Stimulated activated CD8-positive, alpha-beta memory T cell treated with anti-CD3 and anti-CD28 coated beads, Interleukin-7, amount 100 ng/mL, for 48 hours (primary cell): ENCODE measurements around the gene FAM240A.

Source experiments
- DNase-seq, 2 donors: peaks; one replicate each; pipeline ENCODE4 v3.0.0-alpha.2; 2020; ENCODE audit warnings: low read depth in 1 of 2; ENCODE audit errors: extremely low read depth in 1 of 2

Gene FAM240A

DNA sequence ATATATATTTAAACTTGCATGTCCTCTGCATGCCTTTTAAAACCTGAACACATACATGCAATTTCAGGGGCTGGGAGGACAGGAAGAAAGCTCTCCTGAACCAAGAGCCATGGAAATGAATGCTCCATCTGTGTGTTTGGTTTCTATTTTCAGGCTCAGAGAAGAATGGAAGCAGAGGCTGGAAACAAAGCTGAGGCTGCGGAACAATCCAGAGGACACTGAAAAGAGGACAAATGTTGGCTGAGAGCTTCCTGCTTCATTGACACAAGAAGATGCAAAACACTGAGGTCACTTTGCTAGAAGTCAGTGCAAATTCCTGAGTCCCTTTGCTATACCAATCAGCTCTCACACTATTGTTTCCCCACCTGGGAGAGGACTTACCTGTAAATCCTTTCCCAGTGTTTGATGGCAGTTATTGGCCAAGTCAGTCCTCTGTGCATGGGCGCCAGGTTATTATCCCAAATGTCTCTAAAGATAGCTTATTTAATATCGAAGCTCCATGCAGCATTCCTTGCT lies 12.7 kb downstream of the FAM240A start:
- DNase-seq, result no peak

DNA sequence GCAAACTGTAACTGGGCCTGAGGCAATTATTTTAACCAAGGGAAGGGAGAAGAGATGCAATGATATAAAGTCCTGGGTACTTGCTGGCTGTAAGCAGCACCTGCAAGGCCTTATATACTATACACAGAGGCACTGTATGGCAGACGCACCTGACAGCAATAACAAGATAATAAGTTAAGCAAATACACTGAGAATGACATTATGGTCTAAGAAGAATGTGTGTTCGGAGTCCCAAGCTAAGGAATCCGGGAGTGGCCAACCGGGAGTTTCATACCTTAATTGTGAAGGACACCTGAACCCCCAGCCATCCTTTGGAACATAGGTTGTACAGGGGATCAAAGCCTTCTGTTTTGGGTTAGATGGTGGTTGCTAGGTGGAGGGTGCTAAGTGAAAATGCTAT lies 13.7 kb downstream of the FAM240A start:
- DNase-seq, result no peak

DNA sequence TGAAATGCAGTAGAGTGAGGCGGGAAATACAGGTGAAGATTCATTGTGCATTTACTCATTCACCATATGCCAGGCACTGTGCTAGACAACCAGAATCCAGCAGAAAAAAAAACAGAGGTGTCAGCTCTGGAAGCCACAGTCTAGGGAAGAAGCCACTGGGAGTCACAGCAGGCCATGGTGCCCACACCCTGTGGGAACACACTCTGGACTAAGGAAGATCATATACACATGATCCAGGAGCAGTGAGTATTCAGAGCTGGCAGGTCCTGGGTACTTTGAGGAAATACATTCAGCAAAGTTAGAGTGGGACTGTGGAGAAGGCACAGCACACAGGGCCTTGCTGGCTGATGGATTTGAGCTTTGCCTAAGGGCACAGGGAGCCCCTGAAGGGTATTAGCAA lies 14.8 kb downstream of the FAM240A start:
- no peak for DNase-seq

DNA sequence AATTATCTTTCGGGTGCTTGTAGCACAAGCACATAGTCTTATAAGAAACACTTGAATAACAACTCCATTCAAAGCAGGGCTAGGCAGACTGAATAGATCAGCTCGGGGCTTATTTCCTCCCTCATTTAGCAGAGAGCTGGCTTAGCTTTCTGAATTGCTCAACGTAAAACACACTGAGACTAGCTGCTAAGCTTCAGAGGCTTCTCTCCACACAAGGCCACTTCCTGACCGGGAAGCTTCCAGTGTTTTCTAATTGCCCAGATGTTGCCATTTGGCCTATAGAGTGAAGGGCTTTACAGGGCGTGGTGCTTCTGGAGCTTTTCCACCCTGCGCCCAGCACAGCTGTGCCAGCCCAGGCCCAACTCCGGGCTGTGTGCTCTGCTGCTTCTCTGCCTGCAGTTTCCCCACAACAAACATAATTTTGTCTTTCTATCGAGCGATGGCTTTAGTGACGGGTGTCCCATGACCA lies 16.6 kb downstream of the FAM240A start:
- no peak for DNase-seq

DNA sequence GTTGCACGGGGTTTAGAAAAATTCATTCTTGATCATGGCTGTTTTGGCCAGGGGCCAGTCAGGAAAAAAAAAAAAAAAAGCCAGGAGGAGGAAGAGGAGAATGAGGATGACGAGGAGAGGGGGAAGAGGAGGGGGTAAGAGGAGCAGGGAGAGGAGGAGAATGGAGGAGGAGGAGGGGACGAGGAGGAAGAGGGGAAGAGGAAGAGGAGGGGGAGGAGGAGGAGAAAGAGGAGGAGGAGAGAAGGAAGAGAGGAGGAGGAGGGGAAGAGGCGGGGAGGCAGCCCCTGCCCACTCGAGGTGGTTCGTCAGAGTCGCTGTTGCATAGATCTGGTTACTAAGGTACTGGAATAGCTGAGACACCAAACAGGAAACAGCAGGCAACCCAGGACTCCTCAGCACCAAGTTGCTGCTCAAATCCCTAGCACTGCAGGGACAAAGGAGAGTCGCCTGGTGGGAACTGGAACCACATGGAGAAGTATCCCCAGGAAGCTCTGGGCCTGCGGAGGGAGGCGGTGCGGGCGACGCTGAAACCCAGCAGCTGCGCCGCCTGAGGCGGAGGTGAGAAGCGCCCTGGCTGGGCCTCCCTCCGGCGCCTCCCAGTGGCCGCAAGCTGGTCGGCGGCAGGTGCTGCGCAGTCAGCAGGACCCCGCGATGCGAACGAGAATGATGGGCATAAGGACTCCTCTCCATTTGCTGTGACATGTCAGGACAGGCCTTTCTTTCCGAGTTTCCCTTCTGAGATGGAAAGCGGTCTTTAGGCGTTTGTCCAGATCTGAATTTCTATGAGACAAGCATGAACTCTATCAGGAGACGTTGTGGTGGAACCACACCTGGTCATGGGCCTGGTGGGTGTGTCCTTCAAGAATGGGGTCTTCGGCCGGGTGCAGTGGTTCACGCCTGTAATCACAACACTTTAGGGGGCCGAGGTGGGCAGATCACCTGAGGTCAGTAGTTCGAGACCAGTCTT lies 17.5 kb downstream of the FAM240A start:
- DNase-seq, result peak; percentile 53 to 54

DNA sequence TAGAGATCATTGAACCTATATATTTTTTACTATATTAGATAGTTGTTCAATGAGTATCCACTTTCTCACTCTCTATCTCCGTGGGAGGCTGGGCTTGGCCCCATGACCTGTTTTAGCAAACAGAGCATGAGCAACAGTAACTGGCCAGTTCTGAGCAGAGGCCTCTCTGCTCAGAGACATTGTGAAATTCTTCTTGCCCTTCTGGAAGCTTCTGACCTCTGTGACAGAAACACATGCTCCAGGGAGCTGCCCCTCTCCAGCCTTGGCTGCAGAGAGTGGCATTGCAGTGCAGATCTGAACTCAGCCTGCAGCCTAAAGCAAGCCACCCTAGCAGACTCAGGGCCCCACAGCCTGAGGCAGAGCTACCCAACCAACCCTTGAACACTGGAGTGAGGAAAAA lies 20.5 kb downstream of the FAM240A start:
- no peak for DNase-seq

DNA sequence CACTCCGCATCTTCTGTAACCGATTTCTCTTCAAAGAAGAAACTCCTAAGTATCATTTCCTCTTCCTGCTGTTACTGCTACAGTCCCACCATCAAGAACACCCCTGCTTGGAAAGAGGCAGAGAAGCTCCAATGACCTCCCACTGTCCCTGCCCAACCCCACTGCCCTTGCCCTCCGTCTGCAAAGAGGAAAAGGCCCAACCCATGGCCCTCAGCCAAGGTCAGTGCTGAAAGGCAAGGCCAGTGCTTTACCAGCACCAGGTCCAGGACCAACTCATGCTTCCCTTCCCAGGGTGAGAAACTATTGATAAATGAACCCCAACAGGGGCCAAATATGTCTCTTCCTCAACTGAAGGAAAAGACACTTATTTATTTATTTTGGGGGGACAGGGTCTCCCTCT lies 22.5 kb downstream of the FAM240A start:
- no peak for DNase-seq

DNA sequence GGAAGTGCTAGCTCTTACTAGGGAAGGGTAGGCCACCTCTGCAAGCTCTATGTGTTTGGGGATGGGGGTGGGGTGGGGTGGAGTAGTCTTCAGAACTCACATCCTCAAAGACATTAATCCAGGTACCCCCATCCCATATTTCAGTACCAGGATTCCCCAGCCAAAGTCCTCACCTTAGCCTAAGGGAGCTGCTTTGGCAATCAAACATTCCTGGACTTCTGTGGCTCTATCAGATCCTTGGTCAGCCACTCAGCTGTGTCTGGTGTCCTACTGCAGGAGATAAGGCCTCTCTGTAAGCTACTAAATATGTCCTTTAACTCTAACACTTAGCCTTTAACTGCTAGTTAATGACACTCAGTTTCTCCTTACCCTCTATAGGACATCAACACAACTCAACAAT lies 26.9 kb downstream of the FAM240A start:
- no peak for DNase-seq

DNA sequence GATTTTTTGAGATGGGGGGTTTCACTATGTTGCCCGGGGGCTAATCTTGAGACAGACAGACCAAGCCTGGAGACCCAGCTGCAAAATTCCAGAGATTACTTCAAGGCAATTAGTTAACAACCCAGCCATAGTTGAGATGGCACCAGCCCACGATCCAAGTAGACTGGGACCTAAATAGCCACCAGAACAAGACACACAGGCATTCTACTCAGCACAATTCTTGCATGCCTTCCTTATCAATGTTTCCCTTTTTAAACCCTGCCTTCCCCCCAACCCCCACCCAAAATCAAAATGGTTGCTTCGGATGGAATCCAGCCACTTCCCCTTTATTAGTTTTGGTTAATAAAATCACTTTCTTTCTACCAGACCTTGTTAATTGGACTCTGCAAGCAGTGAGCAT lies 28.6 kb downstream of the FAM240A start:
- DNase-seq, result no peak

DNA sequence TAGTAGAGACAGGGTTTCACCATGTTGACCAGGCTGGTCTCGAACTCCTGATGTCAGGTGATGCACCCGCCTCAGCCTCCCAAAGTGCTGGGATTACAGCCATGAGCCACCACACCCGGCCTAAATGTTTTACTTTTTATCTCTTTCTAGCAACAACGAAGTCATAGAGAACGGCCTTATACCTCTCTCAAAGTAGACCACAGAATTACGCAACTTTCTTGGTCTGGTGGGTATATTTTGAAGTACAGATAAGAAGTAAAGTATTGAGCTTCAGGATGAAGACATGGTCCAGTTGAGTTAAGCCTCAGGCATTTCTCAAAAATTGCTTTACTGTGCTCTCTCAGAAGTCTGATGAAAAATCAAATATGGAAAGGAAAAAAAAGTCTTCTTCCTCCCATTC lies 30.6 kb downstream of the FAM240A start:
- DNase-seq, result no peak

DNA sequence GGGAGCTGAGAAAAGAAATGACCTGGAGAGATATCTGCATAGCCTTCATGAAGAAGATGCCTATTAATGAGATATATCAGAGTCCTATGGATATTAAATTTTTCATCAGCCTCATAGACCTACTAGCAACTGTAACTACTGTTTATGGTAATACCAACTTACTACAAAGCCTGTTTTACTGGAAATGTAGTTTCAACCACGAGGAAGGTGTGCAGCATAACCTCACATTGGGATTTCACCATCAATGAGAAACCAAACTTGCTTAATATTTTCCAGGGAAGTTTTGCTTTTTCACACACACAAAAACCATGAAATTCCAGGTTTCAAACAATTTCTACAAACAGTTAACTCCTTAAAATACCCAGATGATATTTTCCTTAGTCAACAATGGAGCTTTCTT lies 31.4 kb downstream of the FAM240A start:
- no peak for DNase-seq

DNA sequence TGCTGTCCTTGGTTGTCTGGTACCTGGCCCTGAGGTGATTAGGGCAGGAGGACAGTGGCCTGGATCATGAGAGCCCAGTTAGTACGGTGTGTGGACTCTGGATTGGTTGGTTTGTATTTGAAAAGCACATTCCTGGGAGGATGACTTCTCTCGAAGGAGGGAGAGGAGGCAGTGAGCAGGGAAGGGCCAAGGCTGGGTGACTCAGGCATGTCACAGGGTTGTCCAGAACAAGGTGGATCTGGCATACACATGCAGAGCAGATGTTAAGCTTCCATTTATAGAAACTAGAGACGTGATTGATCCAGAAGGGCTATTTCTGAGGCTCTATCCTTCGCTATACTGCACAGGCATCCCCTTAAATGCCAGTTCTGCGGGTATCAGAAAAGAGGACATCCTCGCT lies 34.4 kb downstream of the FAM240A start:
- no peak for DNase-seq

DNA sequence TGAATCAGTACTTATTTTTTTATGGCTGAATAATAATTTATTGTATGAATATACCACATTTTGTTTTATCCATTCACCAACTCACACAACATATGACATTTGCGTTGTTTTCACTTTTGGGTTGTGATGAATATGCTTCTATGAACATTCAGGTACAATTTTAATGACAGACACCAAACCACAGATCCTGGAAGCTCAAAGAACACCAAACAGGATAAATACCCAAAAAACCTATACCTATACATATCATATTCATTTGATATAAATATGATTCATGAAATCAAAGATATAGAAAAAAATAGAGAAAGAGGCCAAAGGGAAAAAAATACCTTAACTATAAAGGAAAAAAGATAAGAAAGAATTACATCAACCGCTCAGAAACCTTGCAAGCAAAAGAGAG lies 35.8 kb downstream of the FAM240A start:
- DNase-seq, result no peak

DNA sequence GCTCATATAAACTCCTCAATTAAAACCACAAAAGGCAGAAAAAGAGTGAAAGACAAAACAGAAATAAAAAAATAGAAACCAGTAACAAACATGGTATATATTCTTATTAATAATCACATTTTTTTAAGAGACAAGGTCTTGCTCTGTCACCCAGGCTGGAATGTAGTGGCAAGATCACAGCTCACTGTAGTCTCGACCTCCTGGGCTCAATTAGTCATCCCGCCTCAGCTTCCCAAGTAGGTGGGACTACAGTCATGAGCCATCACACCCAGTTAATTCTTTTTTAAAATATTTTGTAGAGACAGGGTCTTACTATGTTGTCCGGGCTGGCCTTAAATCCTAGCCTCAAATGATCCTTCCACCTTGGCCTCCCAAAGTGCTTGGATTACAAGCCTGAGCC lies 37.1 kb downstream of the FAM240A start:
- DNase-seq, result no peak

DNA sequence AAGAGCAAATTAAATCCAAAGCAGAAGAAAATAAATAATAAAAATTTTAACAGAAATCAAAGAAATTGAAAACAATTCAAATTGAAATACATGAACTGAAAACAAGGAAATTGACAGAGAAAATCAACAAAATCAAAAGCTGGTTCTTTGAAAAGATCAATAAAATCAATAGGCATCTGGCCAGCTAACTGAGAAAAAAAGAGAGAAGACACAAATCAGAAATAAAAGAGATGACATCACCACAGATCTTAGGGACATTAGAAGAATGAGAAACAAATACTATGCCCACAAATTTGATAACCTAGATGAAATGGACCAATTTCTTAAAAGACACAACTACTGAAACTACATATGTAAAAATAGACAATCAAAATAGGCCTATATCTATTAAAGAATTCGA lies 38.8 kb downstream of the FAM240A start:
- DNase-seq, result no peak

DNA sequence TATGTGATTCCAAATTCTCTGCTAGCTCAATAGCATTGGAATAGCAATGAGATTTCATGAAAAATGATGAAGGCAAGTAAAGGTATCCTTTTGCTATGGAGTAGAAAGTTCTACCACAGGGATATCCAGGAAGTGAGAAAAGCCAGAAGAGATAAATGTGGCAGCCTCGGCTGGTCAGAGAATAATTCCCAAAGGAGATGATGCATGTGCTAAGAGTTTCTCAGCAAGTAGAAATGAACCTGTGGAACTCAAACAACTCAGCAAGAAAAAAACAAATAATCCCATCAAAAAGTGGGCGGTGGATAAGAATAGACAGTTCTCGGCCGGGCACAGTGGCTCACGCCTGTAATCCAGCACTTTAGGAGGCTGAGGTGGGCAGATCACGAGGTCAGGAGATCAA lies 42.9 kb downstream of the FAM240A start:
- DNase-seq, result no peak

DNA sequence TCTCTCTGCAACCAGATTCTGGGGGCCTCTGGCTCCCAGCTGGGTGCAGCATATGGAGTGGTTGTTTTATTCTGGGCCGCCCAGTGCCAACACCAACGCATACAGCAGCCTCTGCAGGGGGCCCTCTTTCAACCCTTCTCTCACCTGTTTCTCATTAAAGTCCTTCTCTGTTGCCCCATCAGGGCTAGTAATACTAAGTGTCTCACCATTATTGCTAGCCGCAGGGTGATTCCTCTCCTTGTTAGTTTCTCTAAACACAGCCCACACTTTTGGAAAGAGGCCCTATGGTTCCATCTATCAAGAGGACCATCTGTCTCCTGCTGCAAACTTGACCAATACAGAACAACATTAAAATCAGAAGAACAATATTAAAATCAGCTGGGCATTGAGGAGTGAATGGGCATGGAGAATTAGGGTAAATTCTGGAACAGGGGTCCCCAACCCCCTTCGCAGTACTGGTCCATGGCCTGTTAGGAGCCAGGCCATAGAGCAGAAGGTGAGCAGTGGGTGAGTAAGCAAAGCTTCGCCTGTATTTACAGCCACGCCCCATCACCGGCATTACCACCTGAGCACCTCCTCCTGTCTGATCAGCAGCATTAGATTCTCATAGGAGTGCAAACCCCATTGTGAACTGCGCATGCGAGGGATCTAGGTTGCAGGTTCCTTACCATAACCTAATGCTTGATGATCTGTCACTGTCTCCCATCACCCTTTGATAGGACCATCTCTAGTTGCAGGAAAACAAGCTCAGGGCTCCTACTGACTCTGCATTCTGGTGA lies 44.6 kb downstream of the FAM240A start:
- no peak for DNase-seq

DNA sequence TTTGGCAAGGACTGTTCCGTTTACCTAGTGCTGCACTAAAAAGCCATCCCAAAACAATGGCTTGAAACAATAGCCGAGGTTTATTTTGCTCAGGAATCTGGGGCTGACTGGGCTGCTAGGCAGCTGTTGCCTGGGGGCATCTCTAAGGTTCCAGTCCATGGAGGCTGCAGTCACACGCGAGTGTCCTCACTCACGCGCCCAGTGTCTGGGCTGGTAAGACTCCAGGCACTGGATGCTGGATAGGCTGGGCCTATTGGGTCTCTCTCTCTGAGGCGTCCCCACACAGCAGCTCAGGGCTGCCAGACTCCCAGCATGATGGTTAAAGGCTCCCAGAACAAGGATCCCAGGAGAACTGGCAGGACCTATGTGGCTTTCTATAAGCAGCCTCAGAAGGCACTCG lies 47.0 kb downstream of the FAM240A start:
- no peak for DNase-seq

DNA sequence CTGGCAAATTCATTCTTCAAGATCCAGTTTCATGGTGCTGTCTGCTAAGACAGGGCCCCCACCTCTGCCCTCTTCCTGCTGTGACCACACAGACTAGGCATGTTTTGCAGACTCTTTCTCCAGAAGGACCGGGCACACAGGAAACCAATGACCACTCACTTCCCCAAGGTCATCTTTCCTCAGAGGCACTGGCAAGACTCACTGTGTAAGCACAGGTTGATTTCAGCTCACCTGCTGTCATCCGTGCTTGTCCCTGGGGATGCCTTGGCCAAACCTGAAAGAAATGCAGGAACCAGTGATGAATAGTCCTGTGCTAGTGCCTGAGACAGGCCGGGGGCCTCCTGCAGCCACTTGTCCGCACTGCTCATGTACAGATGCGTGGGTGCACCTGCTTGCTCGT lies 47.7 kb downstream of the FAM240A start:
- DNase-seq, result no peak

DNA sequence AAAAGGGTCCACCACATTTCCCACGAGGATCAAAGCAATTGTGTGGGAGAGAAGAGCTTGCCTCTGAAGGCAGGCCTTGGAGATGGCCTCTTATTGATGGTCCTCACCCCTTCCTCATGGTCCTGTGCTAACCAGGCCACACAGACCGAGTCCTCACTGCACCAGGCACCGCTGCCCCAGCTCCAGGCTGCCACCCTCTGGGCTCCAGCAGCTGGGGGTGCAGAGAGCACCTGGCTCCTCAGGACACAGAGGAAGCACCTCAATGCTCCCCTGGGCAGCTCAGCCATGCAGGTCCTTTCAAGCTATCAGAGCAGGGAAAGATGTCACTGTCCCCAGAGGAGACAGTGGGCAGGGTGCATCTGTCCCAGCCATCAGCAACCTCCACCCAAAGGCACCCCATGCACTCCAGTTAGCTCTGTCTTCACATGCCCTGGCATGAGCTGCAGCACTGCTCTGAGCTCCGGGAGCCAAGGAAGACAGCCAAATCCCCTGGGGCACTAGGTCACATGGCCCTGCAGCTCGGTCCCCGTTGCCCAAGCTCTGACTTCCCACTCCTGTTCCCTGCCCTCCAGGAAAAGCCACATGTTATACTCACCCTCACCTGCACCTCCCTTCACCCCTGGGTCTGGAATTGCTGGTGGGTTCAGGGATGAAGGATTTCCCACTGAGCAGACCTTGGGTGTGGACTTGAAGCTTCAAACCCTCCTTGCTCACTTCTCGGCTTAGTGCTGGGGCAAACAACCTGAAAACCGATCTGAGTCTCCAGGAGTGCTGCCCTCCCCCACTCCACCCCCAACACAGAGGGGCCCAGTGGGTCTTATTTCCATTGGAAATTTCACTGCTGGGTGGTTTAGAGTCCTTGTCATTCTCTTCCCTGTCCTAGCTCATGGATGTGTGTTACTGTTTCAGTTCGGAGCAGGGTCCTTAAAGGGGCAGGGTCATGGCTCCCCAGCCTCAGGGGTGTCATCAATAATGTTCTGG lies 48.5 kb downstream of the FAM240A start:
- DNase-seq, result no peak
